Stimulated activated naive CD8-positive, alpha-beta T cell treated with anti-CD3 and anti-CD28 coated beads, Interleukin-15, Interleukin-2, amounts not matched to agents 100 U/mL and 50 U/mL, for 24 hours (primary cell): ENCODE measurements around the gene IFITM1.
A peak's percentile ranks its signal among the peaks of the same experiment; 100 is the strongest.
"Not testable (repeated sequence)": the region's sequence is repeated elsewhere in the genome, so short reads cannot be mapped to it uniquely, and the experiment has no call there.

Experiments used
- ATAC-seq: fragments of 150-1000 bp; cut with Tn5 transposase; one replicate; pipeline ENCODE4 v1.10.0; 2021
- DNase-seq: peaks from one replicate; pipeline ENCODE4 v3.0.0; 2021

IFITM1 gene

GRCh38 chr11:308740-309665, 4.8 kb upstream of the IFITM1 start:
- DNase-seq: peak; percentile 31
- ATAC-seq: peak; percentile 1

DNA sequence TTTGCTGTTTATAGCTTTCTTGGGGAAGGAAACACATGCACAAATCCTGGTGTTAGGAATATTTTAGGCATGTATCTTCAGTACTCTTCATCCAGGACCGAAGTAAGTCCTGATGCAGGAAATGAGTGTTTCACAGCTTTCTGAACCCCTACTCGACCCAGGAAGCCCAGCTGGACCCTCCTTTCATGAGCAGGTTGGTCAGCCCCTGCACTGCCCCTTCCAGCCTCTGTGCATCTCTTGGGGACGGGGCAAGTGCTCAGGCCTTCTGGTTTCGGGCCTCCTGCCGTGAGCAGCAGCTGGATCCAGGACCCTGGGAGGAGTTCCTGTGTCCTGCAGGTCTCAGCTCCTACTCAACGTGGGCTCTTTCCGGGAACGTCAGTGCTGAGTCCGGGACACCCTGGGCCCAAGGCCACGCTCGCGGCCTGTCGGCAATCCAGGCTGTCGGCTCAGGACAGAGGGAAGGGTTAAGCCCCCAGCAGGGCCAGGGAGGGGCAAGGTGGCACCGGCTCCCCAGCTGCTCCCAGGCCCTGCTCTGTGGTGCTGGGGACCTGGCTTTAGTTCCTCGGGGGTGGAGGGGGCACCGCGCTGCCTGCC, 3.8 kb upstream of the IFITM1 start:
- DNase-seq: not testable (repeated sequence)

GRCh38 chr11:311013-311748, 2.7 kb upstream of the IFITM1 start:
- DNase-seq: not testable (repeated sequence)
- peak; percentile 6 for ATAC-seq

More for the DNA sequence above, 3.8 kb upstream of the IFITM1 start:
- ATAC-seq: not testable (repeated sequence)

GRCh38 chr11:312092-312816, 1.6 kb upstream of the IFITM1 start:
- ATAC-seq: peak; percentile 5
- peak; percentile 58 for DNase-seq

GRCh38 chr11:313304-313786, 495 bp upstream of the IFITM1 start:
- peak; percentile 26 for DNase-seq
- ATAC-seq: no peak

DNA sequence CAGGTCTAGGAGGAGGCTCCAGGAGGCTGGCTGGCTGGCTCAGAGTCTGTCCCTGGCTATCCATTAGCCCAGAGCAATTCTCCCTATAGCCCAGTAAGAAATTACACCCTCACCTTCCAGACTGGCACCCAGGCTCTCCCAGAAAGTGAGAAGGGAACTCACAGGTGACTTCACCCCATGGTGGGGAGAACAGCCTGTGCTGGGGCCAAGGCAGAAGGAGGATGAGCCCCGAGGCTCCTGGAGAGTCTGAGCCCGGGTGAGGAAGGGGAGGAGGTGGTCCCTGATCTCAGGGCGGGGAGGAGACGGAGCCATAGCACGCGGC, 675 bp downstream of the IFITM1 start:
- ATAC-seq: not testable (repeated sequence)

GRCh38 chr11:315051-315481, 1.2 kb downstream of the IFITM1 start:
- DNase-seq: peak; percentile 31
- no peak for ATAC-seq

More for the DNA sequence above, 675 bp downstream of the IFITM1 start:
- DNase-seq: peak; percentile 7

DNA sequence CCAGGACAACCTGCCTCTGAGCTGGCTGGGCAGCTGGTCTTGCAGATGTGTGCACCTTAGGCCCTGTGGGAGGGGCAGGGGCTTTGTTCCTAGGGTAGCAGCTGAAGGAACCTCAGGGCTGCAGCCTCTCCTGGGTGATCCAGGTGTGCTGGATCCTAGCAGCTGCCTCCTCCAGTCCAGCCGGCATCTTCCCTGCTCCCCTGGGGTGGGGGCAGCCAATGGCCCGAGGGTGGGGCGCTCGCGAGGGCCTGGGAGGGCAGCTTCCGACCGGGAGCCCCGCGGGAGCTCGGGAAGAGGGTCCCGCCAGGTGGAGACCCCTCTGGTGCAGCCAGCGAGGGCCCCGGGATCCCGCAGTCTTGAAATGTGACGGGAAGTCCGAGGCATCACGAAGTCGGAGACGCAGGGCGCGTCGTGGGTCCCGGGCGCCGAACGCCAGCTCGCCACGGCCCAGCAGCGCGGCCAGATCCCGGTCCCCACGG, 1.7 kb downstream of the IFITM1 start:
- DNase-seq (no peak), ATAC-seq (no peak)

DNA sequence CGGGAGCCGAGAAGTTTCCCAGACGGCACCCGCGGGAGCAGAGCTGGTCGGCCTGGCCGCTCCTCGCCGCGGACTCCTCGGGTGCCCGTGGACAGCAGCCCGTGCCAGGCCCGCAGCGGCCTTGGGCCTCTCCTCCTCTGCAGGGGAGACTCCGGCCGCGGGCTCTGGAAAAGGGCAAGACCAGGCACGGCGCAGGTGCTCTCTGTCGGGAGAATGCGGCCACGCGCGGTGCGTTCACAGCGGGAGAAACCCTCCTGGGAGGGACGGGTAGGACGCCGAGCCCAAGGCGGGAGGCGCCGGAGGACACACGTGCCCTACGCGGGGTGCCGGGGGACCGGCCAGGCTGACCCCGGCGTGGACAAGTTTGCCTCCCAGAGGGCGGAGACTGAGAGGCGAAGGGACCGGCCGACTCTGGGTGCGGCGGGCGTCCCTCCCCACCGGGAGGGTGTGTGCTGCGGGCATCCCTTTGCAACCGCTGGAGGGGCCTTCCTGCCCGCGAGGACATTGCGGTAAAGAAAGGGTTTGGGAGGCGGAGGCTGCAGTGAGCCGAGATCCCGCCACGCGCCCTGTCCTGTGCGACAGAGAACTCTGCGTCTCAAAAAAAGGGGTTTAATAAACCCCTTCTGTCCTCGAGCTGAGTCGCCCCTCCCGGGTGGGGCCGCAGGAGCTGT, 2.3 kb downstream of the IFITM1 start:
- no peak for ATAC-seq
- DNase-seq: peak; percentile 55

GRCh38 chr11:316891-317301, 3.1 kb downstream of the IFITM1 start:
- DNase-seq (no peak), ATAC-seq (no peak)

GRCh38 chr11:317668-318404, 4.0 kb downstream of the IFITM1 start:
- DNase-seq, ATAC-seq: not testable (repeated sequence)

DNA sequence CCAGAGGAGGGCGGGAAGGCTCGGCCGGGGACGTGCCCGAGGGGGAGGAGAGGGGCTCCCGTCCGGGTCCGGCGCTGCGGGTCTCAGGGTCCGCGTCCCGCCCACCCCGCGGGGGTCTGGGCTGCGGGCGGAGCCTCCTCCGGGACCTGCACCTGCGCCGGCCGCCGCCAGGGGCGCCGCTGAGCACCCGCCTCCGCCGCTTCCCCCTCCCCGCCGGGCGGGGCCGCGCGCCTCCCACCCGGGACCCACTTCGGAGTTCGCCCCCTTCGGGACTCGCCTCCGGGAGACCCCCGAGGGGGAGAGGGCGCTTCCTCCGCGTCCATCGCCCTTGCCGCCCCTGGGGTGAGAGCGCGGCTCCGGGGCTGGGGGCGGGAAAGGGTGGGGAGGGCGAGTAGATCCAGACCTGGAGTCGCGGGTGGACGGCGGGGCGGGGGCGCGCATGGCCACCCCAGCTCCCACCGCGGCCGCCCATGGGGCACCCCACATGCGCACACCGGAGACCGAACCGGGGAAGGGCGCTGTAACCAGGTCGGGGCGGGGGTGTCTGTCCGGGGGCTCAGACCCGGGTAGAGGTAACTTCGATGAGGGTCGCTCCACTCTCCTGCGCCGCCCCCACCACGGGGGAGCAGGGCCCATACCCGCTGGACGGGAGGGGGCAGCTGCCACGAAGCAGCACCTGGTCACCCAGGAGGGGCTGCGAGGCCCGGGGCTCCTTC, 4.7 kb downstream of the IFITM1 start:
- ATAC-seq: peak; percentile 7
- not testable (repeated sequence) for DNase-seq

- peak; percentile 19 for ATAC-seq
- not testable (repeated sequence) for DNase-seq
These were observed 5.5 kb downstream of the IFITM1 start for GRCh38 chr11:319121-319887.

- DNase-seq: not testable (repeated sequence)
- peak; percentile 33 for ATAC-seq
These were observed 6.0 kb downstream of the IFITM1 start for GRCh38 chr11:319888-320273.

DNA sequence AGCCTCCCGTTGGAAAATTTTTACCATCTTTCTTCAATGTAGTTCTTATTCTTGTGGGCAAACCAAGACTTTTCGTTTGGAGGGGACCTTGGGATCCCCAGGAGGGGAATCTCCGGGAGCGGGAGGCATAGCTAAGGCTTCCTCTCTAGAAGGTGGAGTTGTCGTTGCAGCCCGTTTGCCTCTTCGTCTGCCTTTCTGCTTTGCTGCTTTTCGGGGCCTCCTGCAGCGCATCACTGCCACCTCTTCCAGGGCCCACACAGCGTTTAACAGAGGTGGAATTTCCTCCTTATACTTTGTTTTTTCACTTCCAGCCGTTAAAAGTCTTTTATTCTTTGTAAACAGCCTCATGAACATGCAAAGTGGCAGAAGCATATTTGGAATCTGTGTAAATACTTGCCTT, 10.3 kb downstream of the IFITM1 start:
- no peak for DNase-seq
- no peak for ATAC-seq

DNA sequence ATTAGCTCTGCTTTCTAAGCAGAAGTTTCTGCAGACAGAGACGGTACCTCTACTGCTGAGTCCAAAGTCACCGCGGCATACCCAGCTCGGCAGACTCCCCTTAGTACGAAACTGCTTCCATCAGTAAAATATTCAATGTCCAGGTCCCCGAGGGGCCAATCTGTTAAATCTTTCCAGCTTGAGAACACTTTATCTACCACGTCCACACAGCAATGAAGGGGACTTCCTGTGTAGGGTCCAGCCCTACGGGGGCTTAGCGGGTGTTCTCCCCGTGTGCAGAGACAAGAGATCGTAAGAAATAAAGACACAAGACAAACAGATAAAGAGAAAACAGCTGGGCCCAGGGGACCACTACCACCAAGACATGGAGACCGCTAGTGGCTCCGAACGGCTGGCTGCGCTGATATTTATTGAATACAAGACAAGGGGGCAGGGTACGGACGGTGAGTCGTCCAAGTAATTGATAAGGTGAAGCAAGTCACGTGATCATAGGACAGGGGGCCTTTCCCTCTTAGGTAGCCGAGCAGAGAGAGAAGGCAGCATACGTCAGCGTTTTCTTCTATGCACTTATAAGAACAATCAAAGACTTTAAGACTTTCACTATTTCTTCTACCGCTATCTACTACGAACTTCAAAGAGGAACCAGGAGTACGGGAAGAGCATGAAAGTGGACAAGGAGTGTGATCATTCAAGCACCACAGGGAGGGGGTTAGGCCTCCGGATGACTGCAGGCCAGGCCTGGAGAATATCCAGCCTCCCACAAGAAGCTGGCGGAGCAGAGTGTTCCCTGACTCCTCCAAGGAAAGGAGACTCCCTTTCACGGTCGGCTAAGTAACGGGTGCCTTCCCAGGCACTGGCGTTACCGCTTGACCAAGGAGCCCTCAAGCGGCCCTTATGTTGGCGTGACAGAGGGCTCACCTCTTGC, 11.0 kb downstream of the IFITM1 start:
- not testable (repeated sequence) for DNase-seq, ATAC-seq

DNA sequence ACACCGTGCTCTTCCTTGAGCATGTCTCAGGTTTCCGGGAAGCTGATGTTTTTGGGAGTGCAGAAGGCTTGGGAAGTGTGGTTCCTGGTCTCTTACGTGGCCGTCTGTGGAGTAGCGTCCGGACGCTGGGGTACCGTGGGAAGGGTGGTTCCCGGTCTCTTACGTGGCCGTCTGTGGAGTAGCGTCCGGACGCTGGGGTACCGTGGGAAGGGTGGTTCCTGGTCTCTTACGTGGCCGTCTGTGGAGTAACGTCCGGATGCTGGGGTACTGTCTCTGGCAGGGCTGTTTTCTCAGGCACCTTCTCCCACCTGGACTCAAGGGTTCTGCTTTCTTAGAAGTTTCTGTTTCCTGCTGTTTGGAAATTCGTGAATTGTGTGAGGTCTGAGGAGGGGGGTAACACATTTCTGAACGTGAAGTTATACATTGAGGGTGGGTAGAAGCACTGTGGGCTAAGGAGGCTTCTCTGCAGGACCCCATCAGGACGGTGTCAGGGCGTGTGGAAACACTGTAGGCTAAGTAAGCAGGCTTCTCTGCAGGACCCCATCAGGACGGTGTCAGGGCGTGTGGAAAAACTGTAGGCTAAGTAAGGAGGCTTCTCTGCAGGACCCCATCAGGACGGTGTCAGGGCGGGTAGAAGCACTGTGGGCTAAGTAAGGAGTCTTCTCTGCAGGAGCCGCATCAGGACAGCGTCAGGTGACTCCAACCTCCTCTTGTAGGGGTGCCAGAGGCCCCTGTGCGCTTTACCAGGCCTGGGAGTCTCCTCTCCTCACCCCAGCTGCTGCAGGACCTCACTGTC, 12.2 kb downstream of the IFITM1 start:
- DNase-seq: no peak
- ATAC-seq: peak; percentile 10
